K562 (cell line): ENCODE measurements around the gene GATA2. TPM values are rescaled to one million over a fixed set of nuclear protein-coding genes. Genes with fewer than 3 reads are reported as not detected.

Experiments
- ELF4 ChIP-seq: fragments of 450-650 bp; formaldehyde crosslinking; IDR thresholded peaks from 2 replicates; pipeline ENCODE4 v1.4.0; 2022; ENCODE audit warnings: missing genetic modification characterization
- ETV6 ChIP-seq, 3 experiments: fragments of 150-350 bp in 1 of 3; sonication (generic) in 1 of 3; formaldehyde crosslinking in 1 of 3; IDR thresholded peaks; 2 replicates each; pipeline versions ENCODE4 v1.6.1 to v1.8.0; 2014 to 2022; ENCODE audit warnings: borderline replicate concordance in 2 of 3, low read depth in 2 of 3, antibody characterized with exemption in 1 of 3, low read length in 1 of 3, mild to moderate bottlenecking in 1 of 3, missing genetic modification reagents in 1 of 3
- FIP1L1 ChIP-seq: fragments of 200-400 bp; formaldehyde crosslinking; IDR thresholded peaks from 2 replicates; pipeline ENCODE4 v1.6.1; 2018; ENCODE audit warnings: mild to moderate bottlenecking, low read depth, low read length; ENCODE audit not compliant: poor library complexity, severe bottlenecking
- IRF2 ChIP-seq: sonication (generic); formaldehyde crosslinking; IDR thresholded peaks from 2 replicates; pipeline ENCODE4 v1.8.1; 2022; ENCODE audit warnings: mild to moderate bottlenecking, missing genetic modification reagents
- MYNN ChIP-seq, 2 experiments: sonication (generic); formaldehyde crosslinking in 1 of 2; IDR thresholded peaks; 2 replicates each; pipeline versions ENCODE4 v1.5.0 to v1.6.1; 2016 to 2020; ENCODE audit warnings: antibody characterized with exemption in 1 of 2, missing genetic modification reagents in 1 of 2
- PPARD ChIP-seq: fragments of 250-450 bp; sonication (Bioruptor Pico); IDR thresholded peaks from 2 replicates; pipeline ENCODE4 v1.8.0; 2022; ENCODE audit warnings: inconsistent platforms, mild to moderate bottlenecking, moderate library complexity
- RB1 ChIP-seq: fragments of 450-650 bp; IDR thresholded peaks from 2 replicates; pipeline ENCODE4 v1.6.1; 2017; ENCODE audit warnings: low read depth, mild to moderate bottlenecking
- SNIP1 ChIP-seq: fragments of 450-650 bp; IDR thresholded peaks from 2 replicates; pipeline ENCODE4 v1.7.1; 2017; ENCODE audit warnings: low read depth, mild to moderate bottlenecking
- SNRNP70 ChIP-seq: fragments of 200-400 bp; formaldehyde crosslinking; optimal IDR thresholded peaks from 2 replicates; pipeline ENCODE3; 2017; ENCODE audit warnings: low read depth, low read length
- polyA plus RNA-seq, 8 experiments: library from polyadenylated mRNA; depleted of rRNA in 4 of 8; stranded (reverse) in 5 of 8; unstranded in 3 of 8; fragments of >200 nt; fragmentation: Nextera tagmentation in 2 of 8; fragmentation: Illumina TruSeq in 1 of 8; extraction: Ambion mirVana in 2 of 8; extraction: Trizol in 1 of 8; gene quantifications; 2 replicates each; pipeline versions ENCODE4 v1.2.1 to v1.2.3, GENCODE V29; 2011 to 2014; ENCODE audit warnings: inconsistent platforms in 1 of 8, missing spikeins in 1 of 8
- total RNA-seq, 7 experiments: library from RNA; depleted of rRNA in 6 of 7; stranded (reverse); fragments of >200 nt in 6 of 7; fragmentation: Illumina TruSeq in 2 of 7; extraction: Trizol in 2 of 7; gene quantifications; 2 replicates each; pipeline versions ENCODE4 v1.2.1 to v1.2.3, GENCODE V29; 2011 to 2021; ENCODE audit warnings: low replicate concordance in 1 of 7
- TF ChIP-seq, protein P1 (sequence below), 2 experiments: fragments of 450-650 bp in 1 of 2; sonication (generic) in 1 of 2; formaldehyde crosslinking in 1 of 2; IDR thresholded peaks; 2 replicates each; pipeline versions ENCODE4 v1.7.1 to v1.9.0; 2016 to 2022; ENCODE audit warnings: inconsistent platforms in 1 of 2, mild to moderate bottlenecking in 1 of 2, missing genetic modification reagents in 1 of 2
- TF ChIP-seq, protein P2 (sequence below): fragments of 450-650 bp; conservative IDR thresholded peaks from 2 replicates; pipeline ENCODE4 v1.6.1; 2016; ENCODE audit warnings: missing genetic modification characterization, low read depth, mild to moderate bottlenecking, missing compliant biosample characterization, moderate library complexity

GATA2 gene
- total and polyA plus RNA-seq, 9 of the 15 experiments (the other 6 are each of a cell fraction or from before 2014, with no cell fraction given), result 8.5 to 218 (median 50.8) TPM

DNA sequence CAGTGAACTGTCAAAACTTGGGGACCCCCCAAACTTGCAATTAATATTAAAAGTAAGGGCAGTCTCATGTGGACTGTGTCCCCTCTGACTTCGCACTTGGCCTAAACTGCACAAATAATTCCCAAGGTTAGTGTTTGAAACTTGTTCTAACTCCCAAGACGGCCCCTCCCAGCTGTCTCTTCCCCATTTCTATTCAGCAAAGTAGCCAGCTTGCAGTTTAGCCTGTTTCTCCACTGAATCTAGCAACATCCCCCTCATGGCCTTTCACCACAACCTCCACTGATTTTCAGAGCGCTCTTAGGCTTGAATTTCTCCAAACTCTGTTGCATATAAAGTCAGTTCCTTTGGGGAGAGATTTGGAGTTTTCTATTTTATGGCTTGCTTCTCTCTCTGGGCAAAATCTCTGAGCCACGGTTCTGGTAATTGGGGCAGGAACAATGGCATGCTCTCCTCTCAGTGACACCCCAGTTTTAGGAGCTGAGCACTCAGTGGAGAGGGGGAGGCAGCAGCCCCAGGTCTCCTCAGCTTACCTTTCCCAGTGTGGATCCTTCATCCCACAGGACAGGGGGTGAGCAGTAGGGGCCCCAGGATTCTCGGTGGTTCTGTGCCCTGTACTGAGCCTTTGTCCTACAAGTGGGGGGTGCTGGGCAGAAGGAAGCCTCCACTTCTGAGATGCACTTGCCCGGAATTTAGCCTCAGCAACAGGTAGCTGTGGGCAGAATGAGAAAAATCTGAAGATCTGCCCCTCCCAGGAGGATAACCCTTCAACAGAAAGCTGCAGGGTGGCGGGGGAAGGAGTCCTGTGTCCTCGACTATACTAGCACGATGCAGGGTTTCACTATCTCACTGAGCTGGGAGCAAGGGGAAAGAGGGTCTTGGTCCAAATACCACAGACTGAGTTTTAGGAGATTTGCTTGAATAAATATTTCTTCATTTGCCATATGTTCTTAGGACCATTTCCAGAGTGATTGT is 39.3 kb upstream of the GATA2 start (continued):
- TF ChIP-seq, protein P1, sequence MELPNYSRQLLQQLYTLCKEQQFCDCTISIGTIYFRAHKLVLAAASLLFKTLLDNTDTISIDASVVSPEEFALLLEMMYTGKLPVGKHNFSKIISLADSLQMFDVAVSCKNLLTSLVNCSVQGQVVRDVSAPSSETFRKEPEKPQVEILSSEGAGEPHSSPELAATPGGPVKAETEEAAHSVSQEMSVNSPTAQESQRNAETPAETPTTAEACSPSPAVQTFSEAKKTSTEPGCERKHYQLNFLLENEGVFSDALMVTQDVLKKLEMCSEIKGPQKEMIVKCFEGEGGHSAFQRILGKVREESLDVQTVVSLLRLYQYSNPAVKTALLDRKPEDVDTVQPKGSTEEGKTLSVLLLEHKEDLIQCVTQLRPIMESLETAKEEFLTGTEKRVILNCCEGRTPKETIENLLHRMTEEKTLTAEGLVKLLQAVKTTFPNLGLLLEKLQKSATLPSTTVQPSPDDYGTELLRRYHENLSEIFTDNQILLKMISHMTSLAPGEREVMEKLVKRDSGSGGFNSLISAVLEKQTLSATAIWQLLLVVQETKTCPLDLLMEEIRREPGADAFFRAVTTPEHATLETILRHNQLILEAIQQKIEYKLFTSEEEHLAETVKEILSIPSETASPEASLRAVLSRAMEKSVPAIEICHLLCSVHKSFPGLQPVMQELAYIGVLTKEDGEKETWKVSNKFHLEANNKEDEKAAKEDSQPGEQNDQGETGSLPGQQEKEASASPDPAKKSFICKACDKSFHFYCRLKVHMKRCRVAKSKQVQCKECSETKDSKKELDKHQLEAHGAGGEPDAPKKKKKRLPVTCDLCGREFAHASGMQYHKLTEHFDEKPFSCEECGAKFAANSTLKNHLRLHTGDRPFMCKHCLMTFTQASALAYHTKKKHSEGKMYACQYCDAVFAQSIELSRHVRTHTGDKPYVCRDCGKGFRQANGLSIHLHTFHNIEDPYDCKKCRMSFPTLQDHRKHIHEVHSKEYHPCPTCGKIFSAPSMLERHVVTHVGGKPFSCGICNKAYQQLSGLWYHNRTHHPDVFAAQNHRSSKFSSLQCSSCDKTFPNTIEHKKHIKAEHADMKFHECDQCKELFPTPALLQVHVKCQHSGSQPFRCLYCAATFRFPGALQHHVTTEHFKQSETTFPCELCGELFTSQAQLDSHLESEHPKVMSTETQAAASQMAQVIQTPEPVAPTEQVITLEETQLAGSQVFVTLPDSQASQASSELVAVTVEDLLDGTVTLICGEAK (IDR thresholded peaks at IDR 0.05), result no peak
- TF ChIP-seq, protein P1 (CRISPR knock-in tag; IDR thresholded peaks at IDR 0.05), result no peak
- TF ChIP-seq RB1 (no peak), SNIP1 (no peak), IRF2 (CRISPR knock-in tag) (no peak), SNRNP70 (no peak), PPARD (CRISPR knock-in tag) (no peak), FIP1L1 (no peak), ELF4 (no peak), ETV6 (IDR thresholded peaks at IDR 0.05; ENCODE audit: borderline replicate concordance in 1 of 2, low read depth in 2 of 2, low read length in 1 of 2) (no peak), ETV6 (CRISPR knock-in tag; IDR thresholded peaks at IDR 0.05; ENCODE audit: borderline replicate concordance) (no peak), MYNN (IDR thresholded peaks at IDR 0.05) (no peak), MYNN (CRISPR knock-in tag; IDR thresholded peaks at IDR 0.05) (no peak)
- TF ChIP-seq, protein P2, sequence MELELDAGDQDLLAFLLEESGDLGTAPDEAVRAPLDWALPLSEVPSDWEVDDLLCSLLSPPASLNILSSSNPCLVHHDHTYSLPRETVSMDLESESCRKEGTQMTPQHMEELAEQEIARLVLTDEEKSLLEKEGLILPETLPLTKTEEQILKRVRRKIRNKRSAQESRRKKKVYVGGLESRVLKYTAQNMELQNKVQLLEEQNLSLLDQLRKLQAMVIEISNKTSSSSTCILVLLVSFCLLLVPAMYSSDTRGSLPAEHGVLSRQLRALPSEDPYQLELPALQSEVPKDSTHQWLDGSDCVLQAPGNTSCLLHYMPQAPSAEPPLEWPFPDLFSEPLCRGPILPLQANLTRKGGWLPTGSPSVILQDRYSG (tag), result no peak
